Pancreas (tissue), 10 donors: Measurements from ENCODE around the gene HS3ST3A1. TPM values are rescaled to one million over a fixed set of nuclear protein-coding genes. Genes with fewer than 3 reads are reported as not detected.

ENCODE experiments used
- ATAC-seq, 4 donors: fragments of 200-7000 bp; cut with Tn5 transposase; one replicate each; pipeline versions ENCODE4 v1.8.0 to v1.9.1; 2020; ENCODE audit warnings: mild to moderate bottlenecking in 4 of 4, moderate library complexity in 4 of 4
- DNase-seq, 6 donors: peaks; one replicate each; pipeline ENCODE4 v3.0.0-alpha.2; 2020
- FAIRE-seq: peaks from 2 replicates; lab custom pipeline; 2012; peaks lifted over from hg19 to GRCh38; lab: Jason Lieb, UNC
- H3K27ac ChIP-seq, 4 donors: fragments of 200-600 bp; sonication (generic); 1 replicate in 3 of 4; 2 replicates in 1 of 4; pipeline versions ENCODE4 v1.5.0 to v1.8.0; 2020
- H3K27me3 ChIP-seq, 4 donors: fragments of 200-600 bp; one replicate each; pipeline ENCODE4 v1.8.0; 2021
- H3K36me3 ChIP-seq, 3 donors: fragments of 200-600 bp; sonication (generic) in 1 of 3; one replicate each; pipeline versions ENCODE4 v1.5.0 to v1.8.0; 2020 to 2021
- H3K4me1 ChIP-seq, 3 donors: fragments of 200-600 bp; one replicate each; pipeline ENCODE4 v1.8.0; 2021
- H3K4me3 ChIP-seq, 4 donors: fragments of 200-600 bp; sonication (generic) in 2 of 4; one replicate each; pipeline versions ENCODE4 v1.5.0 to v1.8.0; 2020 to 2021
- H3K9me3 ChIP-seq, 4 donors: fragments of 200-600 bp; one replicate each; pipeline ENCODE4 v1.8.0; 2021
- WGBS, 2 donors: extraction: QIAGEN DNeasy Blood & Tissue Kit; methylation state at CpG; one replicate each; pipeline ENCODE4 v1.1.7; 2013; 5-methylcytosine and 5-hydroxymethylcytosine counted together
- intact Hi-C, 3 donors: fragments of 100-400 bp; cut with DNase I; formaldehyde crosslinking; loops; one replicate each; pipeline versions ENCODE4 v1.11.1 to v1.14.2; 2022
- polyA plus RNA-seq, 2 donors: library from polyadenylated mRNA; stranded (reverse); fragments of 200-250 nt; gene quantifications; one replicate each; pipeline ENCODE4 v1.2.3, GENCODE V29; 2013
- total RNA-seq, 6 donors: library from RNA; stranded (reverse); fragmentation: NEBNext Ultra II Directional in 4 of 6; extraction: Animal tissue kit (Norgen Biotek cat#: 25700) in 4 of 6; gene quantifications; one replicate each; pipeline versions ENCODE4 v1.2.1 to v1.2.4, GENCODE V29; 2021 to 2023
- TF ChIP-seq, protein P1 (sequence below), 4 donors: fragments of 200-600 bp; sonication (generic) in 3 of 4; IDR thresholded peaks; one replicate each; pipeline versions ENCODE4 v1.5.0 to v1.8.0; 2021; ENCODE audit warnings: antibody characterized with exemption in 4 of 4
- donor health status: healthy with polysubstance abuse.
- donor health status: DM: no; HTN: no; CAD: no; lungs with moderate emphysema.
- donor health status: DM: no; HTN: no; CAD: no.
- donor health status: control.
- donor health status: control.
- donor health status: Bipolar disorder and iron deficiency.
- donor health status: DM: yes; HTN: yes; CAD: no.
- donor health status: DM: no; HTN: no; CAD: no.
- donor health status: DM: no; HTN: no; CAD: no.
- donor health status: DM: yes; HTN: yes; CAD: no.

The HS3ST3A1 gene
- total and polyA plus RNA-seq, 8 donors, result 0.05 to 1.1 (median 0.15) TPM; not detected in 3

DNA sequence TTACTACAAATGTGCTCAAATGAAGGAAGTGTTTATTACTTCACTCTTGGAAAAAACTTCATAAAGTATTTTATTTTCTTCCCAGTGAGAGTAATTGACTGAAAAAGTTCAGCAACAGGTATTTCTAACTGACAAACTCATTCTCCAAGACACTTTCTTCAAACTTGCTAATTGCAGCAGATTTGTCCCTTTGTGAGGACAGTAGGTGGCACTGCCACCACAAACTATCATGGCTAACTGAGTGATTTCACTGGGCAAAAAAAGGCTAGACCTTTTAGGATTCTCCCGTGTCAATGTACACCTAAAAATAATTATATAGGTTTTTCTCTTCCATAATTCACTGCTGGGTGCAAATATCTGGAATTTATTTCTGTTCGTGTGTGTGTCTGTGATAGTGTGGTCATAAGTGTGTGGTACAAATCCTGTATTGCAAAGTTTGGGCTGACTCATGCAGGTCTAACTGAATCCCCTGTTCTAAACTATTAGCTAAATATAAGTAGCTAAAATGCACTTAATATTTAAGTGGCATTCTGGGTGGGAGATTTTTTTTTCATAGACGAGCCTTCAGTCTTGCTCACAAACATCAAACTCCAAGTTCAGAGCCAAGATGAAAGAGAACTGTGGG is 3.9 kb downstream of the HS3ST3A1 start:
- peak; percentile 64 for FAIRE-seq

GRCh38 chr17:13596241-13596923 is 5.3 kb downstream of the HS3ST3A1 start:
- Histone ChIP-seq H3K9me3 (no peaks in the 10 kb centered on the region), H3K36me3 (no peaks in the 10 kb centered on the region), H3K27me3 (peaks cover 0 to 35% (median 3%) of the 10 kb centered on the region in 4 donors), H3K27ac (no peak overlapping the region), H3K4me1 (peaks cover 0 to under 1% (median 0%) of the 10 kb centered on the region in 3 donors), H3K4me3 (no peak overlapping the region)
- DNase-seq (no peak), ATAC-seq (no peak), FAIRE-seq (no peak)
- intact Hi-C loops, result loop anchor here in 1 of 3 donors (5.0 to 10.0 kb wide), 2 partner anchors 706 to 1328 kb away; partner anchors contain the start of gene HS3ST3B1
- TF ChIP-seq, protein P1, sequence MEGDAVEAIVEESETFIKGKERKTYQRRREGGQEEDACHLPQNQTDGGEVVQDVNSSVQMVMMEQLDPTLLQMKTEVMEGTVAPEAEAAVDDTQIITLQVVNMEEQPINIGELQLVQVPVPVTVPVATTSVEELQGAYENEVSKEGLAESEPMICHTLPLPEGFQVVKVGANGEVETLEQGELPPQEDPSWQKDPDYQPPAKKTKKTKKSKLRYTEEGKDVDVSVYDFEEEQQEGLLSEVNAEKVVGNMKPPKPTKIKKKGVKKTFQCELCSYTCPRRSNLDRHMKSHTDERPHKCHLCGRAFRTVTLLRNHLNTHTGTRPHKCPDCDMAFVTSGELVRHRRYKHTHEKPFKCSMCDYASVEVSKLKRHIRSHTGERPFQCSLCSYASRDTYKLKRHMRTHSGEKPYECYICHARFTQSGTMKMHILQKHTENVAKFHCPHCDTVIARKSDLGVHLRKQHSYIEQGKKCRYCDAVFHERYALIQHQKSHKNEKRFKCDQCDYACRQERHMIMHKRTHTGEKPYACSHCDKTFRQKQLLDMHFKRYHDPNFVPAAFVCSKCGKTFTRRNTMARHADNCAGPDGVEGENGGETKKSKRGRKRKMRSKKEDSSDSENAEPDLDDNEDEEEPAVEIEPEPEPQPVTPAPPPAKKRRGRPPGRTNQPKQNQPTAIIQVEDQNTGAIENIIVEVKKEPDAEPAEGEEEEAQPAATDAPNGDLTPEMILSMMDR (IDR thresholded peaks at IDR 0.05), result no peak
- 58 to 64% methylated on average over 13 of the region's 13 CpGs for WGBS, 2 donors

More for the DNA sequence above, 3.9 kb downstream of the HS3ST3A1 start:
- WGBS, 2 donors, result 14 to 19% methylated on average over 3 of the region's 3 CpGs
- DNase-seq, result peak in 1 of 6 donors; percentile 34
- peaks cover 0 to 46% (median 3%) of the 10 kb centered on the region in 4 donors for H3K27me3 ChIP-seq
- H3K9me3 ChIP-seq, result no peaks in the 10 kb centered on the region
- intact Hi-C loops, result loop anchor here in 1 of 3 donors (5.0 to 10.0 kb wide), 2 partner anchors 704 to 1327 kb away; partner anchors contain the start of gene HS3ST3B1
- H3K4me1 ChIP-seq, result peaks cover 0 to 7% (median 0%) of the 10 kb centered on the region in 3 donors
- no peak overlapping the region for H3K4me3 ChIP-seq
- no peaks in the 10 kb centered on the region for H3K36me3 ChIP-seq
- ATAC-seq, result peak in 3 of 4 donors; percentile 49 to 65 (median 61)
- TF ChIP-seq, protein P1 (IDR thresholded peaks at IDR 0.05), result peak in 3 of 4 donors; percentile 30 to 42 (median 35)
- no peak overlapping the region for H3K27ac ChIP-seq

- WGBS, 2 donors, result 62 to 82% methylated on average over 6 of the region's 6 CpGs
- intact Hi-C loops, result loop anchor here in 1 of 3 donors (5.0 to 10.0 kb wide), 2 partner anchors 707 to 1329 kb away; partner anchors contain the start of gene HS3ST3B1
- TF ChIP-seq, protein P1 (IDR thresholded peaks at IDR 0.05), result no peak
- Histone ChIP-seq H3K36me3 (no peaks in the 10 kb centered on the region), H3K4me3 (no peak overlapping the region), H3K27ac (no peak overlapping the region), H3K4me1 (no peaks in the 10 kb centered on the region), H3K27me3 (peaks cover 0 to 28% (median 2%) of the 10 kb centered on the region in 4 donors), H3K9me3 (no peaks in the 10 kb centered on the region)
- ATAC-seq, result no peak
- FAIRE-seq, result no peak
- DNase-seq, result no peak
These were observed 6.2 kb downstream of the HS3ST3A1 start for GRCh38 chr17:13595599-13595899.

DNA sequence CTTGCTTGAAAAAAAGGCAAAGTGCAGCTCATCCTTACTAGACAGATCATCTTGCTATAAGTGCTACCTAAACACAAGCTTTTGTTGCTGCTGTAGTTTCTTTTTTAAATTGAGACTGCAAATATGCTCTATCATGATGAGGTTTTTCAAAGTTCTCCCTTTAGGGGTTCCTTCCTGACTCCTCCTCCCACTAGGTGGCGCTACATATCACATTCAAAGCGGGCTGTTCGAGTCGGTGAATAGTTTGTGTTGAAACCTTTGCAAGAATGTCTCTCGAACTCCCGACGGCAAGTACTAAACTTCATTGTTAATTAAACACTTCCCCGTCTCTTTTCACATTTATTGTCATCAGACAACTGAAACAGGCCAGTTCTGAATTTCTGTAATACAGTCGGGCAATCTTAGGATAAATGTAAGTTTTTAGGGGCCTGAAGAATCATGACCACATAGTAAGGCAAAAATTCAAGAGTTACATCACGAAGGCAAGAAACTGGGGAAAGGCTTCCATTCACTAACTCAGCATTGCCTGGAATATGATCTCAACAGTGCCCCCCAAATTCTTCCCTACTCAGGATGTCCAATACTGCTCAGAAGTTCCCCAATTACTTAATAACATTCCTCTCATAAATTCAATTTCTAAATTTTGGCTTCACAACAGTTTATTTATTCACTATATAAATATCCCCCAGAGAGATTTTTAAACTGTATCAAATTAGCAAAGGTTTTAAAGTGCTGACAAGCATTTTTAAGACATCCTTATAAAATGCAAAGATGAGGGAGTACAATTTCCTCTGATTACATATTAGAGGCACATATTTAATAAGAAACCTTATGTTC is 6.7 kb downstream of the HS3ST3A1 start:
- FAIRE-seq, result peak; percentile 59
- WGBS, 2 donors, result 18 to 20% methylated on average over 10 of the region's 10 CpGs

More for the DNA sequence above, 6.7 kb downstream of the HS3ST3A1 start:
- Histone ChIP-seq H3K27ac (no peak overlapping the region), H3K27me3 (peaks cover 0 to 22% (median 0%) of the 10 kb centered on the region in 4 donors), H3K4me1 (no peaks in the 10 kb centered on the region), H3K9me3 (no peaks in the 10 kb centered on the region), H3K4me3 (no peak overlapping the region), H3K36me3 (no peaks in the 10 kb centered on the region)
- DNase-seq (peak in 5 of 6 donors; percentile 47 to 76 (median 59)), ATAC-seq (peak; percentile 58 to 89 (median 86))
- intact Hi-C loops, result loop anchor here in 2 of 3 donors (5.0 to 10.0 kb wide), 2 partner anchors 707 to 1330 kb away; partner anchors contain the start of gene HS3ST3B1 (in 2 of the 2)
- TF ChIP-seq, protein P1 (IDR thresholded peaks at IDR 0.05), result peak; percentile 71 to 92 (median 86)
